Karpas-422 (cell line): ENCODE results near the gene NID1. TPM values are rescaled to one million over a fixed set of nuclear protein-coding genes. Genes with fewer than 3 reads are reported as not detected.
"Not testable (repeated sequence)": the region's sequence is repeated elsewhere in the genome, so short reads cannot be mapped to it uniquely, and the experiment has no call there.

ENCODE experiments used
- DNase-seq: peaks from one replicate; pipeline ENCODE4 v3.0.0-alpha.2; 2015
- H2AFZ ChIP-seq: fragments of 200-600 bp; sonication (generic); 2 replicates; pipeline ENCODE4 v1.6.1; 2014; ENCODE audit warnings: antibody characterized with exemption, low read length, mixed read lengths
- H3K27ac ChIP-seq: fragments of 200-600 bp; sonication (generic); 2 replicates; pipeline ENCODE4 v1.5.1; 2014; ENCODE audit warnings: mild to moderate bottlenecking, low read length, moderate library complexity
- H3K27me3 ChIP-seq: fragments of 200-600 bp; sonication (generic); 2 replicates; pipeline ENCODE4 v1.6.1; 2014; ENCODE audit warnings: low read length, mixed read lengths
- H3K36me3 ChIP-seq: fragments of 200-600 bp; sonication (generic); 2 replicates; pipeline ENCODE4 v1.6.1; 2014; ENCODE audit warnings: low read length, mixed read lengths; ENCODE audit not compliant: insufficient read depth
- H3K4me1 ChIP-seq: fragments of 200-600 bp; sonication (generic); 2 replicates; pipeline ENCODE4 v1.6.1; 2014; ENCODE audit warnings: mild to moderate bottlenecking, low read length, mixed read lengths
- H3K4me2 ChIP-seq: fragments of 200-600 bp; sonication (generic); 2 replicates; pipeline ENCODE4 v1.6.1; 2014; ENCODE audit warnings: low read length, low read depth, mild to moderate bottlenecking; ENCODE audit not compliant: poor library complexity, severe bottlenecking
- H3K4me3 ChIP-seq: fragments of 200-600 bp; sonication (generic); 2 replicates; pipeline ENCODE4 v1.5.1; 2014; ENCODE audit warnings: mild to moderate bottlenecking, antibody characterized with exemption, low read length, mixed read lengths
- H3K79me2 ChIP-seq: fragments of 200-600 bp; sonication (generic); 2 replicates; pipeline ENCODE4 v1.6.1; 2014; ENCODE audit warnings: mild to moderate bottlenecking, low read length, mixed read lengths
- H3K9ac ChIP-seq: fragments of 200-600 bp; sonication (generic); 2 replicates; pipeline ENCODE4 v1.6.0; 2014; ENCODE audit warnings: low read length
- H3K9me2 ChIP-seq: fragments of 200-600 bp; sonication (generic), shearing (Covaris generic); replicated peaks from 2 replicates; pipeline ENCODE4 v1.6.0; 2014; ENCODE audit warnings: mild to moderate bottlenecking, low read length, moderate library complexity; ENCODE audit not compliant: insufficient read depth
- H3K9me3 ChIP-seq: fragments of 300-700, 200-600 bp; sonication (generic); 2 replicates; pipeline ENCODE4 v1.6.1; 2014; ENCODE audit warnings: low read length, mixed read lengths
- H4K20me1 ChIP-seq: fragments of 200-600 bp; sonication (generic); 2 replicates; pipeline ENCODE4 v1.6.1; 2014; ENCODE audit warnings: mild to moderate bottlenecking, antibody characterized with exemption, low read length, low read depth; ENCODE audit not compliant: insufficient read depth
- total RNA-seq: library from RNA; depleted of rRNA; stranded (reverse); fragments of >200 nt; shearing (Covaris generic); gene quantifications from 2 replicates; pipeline ENCODE4 v1.2.3, GENCODE V29; 2014; ENCODE audit warnings: low replicate concordance

Gene NID1
- total RNA-seq, 1 experiment from 2014 or later, result not detected

DNA sequence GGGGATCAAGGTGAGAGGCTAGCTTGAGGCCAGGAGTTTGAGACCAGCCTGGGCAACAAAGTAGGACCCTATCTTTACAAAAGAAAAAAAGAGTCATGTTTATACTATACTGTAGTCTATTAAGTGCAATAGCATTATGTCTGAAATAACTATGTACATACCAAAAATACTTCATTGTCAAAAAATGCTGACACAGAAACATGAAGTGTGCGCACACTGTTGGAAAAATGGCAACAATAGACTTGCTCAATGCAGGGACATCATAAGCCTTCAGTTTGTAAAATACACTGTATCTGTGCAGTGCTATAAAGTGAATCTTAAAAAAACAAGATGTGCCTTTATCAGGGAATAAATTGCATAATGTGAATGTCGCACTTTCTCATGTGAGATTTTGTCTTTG lies 14.1 kb upstream of the NID1 start:
- Histone ChIP-seq H3K36me3 (no peaks in the 10 kb centered on the region), H3K79me2 (no peaks in the 10 kb centered on the region), H3K9me2 (no peaks in the 10 kb centered on the region), H2AFZ (no peak overlapping the region), H3K9ac (no peak overlapping the region), H3K9me3 (no peaks in the 10 kb centered on the region), H3K4me3 (no peak overlapping the region), H3K27ac (no peak overlapping the region), H3K4me2 (no peak overlapping the region), H3K27me3 (no peaks in the 10 kb centered on the region), H4K20me1 (no peaks in the 10 kb centered on the region), H3K4me1 (no peaks in the 10 kb centered on the region)
- no peak for DNase-seq

DNA sequence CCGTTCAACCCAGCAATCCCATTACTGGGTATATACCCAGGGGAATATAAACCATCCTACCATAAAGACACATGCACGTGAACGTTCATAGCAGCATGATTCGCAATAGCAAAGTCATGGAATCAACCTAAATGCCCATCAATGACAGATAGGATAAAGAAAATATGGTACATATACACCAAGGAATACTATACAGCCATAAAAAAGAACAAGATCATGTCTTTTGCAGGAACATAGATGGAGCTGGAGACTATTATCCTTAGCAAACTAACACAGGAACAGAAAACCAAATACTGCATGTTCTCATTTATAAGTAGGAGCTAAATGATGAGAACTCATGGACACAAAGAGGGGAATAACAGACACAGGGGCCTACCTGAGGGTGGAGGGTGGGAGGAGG lies 13.2 kb upstream of the NID1 start:
- not testable (repeated sequence) for DNase-seq, H3K4me3 ChIP-seq, H3K9ac ChIP-seq

DNA sequence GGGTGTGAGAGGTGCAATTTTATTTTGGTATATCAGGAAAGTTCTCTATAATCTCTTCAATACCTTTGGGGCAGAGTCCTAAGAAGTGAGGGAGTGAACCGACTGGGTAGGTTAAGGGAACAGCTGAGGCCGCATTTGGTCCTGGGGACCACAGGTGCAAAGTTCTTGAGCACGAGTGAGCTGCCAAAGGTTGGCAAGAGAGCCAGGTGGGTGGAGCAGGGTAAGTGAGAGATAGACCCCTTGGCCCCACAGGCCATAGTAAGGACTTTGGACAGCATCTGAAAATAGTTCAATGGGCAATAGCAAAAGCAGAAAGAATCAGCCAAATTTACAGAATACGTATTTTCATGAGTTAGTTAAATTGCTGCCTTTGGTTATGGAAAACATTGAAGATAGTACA lies 11.0 kb upstream of the NID1 start:
- Histone ChIP-seq H2AFZ (no peak overlapping the region), H3K4me2 (no peak overlapping the region), H3K27me3 (no peaks in the 10 kb centered on the region), H3K9ac (no peak overlapping the region), H3K4me3 (no peak overlapping the region), H3K9me2 (no peaks in the 10 kb centered on the region), H4K20me1 (no peaks in the 10 kb centered on the region), H3K9me3 (no peaks in the 10 kb centered on the region), H3K36me3 (no peaks in the 10 kb centered on the region), H3K79me2 (no peaks in the 10 kb centered on the region), H3K27ac (no peak overlapping the region), H3K4me1 (no peaks in the 10 kb centered on the region)
- no peak for DNase-seq

More for the DNA sequence above, 13.2 kb upstream of the NID1 start:
- not testable (repeated sequence) for H3K4me2 ChIP-seq, H3K4me1 ChIP-seq, H3K9me2 ChIP-seq, H3K27ac ChIP-seq, H3K36me3 ChIP-seq, H3K9me3 ChIP-seq, H4K20me1 ChIP-seq, H2AFZ ChIP-seq, H3K79me2 ChIP-seq, H3K27me3 ChIP-seq

DNA sequence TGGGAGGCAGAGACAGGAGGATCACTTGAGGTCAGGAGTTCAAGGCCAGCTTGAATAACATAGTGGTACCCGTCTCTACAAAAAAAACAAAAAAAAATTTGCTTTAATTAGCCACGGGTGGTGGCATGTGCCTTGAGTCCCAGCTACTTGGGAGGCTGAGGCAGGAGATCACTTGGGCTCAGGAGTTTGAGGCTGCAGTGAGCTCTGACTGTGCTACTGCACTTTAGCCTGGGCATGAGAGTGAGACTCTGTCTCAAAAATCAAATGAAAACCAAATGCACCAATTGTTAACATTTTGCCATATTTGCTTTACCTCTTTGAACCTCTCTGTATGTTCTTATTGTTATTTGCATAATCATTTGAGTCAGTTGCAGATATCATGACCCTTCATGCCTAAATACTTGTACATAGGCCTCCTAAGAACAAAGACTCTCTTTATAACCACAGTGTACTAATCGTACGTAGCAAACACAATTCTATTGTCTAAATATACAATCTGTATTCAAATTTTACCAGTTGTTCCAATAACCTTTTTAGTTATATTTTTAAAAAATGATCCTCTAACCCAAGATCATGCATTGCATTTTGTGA lies 8.5 kb upstream of the NID1 start:
- H3K4me1 ChIP-seq, result no peaks in the 10 kb centered on the region
- no peak for DNase-seq
- H3K36me3 ChIP-seq, result no peaks in the 10 kb centered on the region
- no peaks in the 10 kb centered on the region for H4K20me1 ChIP-seq
- H3K9me2 ChIP-seq, result no peaks in the 10 kb centered on the region
- no peaks in the 10 kb centered on the region for H3K27me3 ChIP-seq
- no peak overlapping the region for H2AFZ ChIP-seq
- no peaks in the 10 kb centered on the region for H3K79me2 ChIP-seq
- no peaks in the 10 kb centered on the region for H3K9me3 ChIP-seq
- no peak overlapping the region for H3K9ac ChIP-seq
- no peak overlapping the region for H3K4me3 ChIP-seq
- H3K4me2 ChIP-seq, result no peak overlapping the region
- no peak overlapping the region for H3K27ac ChIP-seq

DNA sequence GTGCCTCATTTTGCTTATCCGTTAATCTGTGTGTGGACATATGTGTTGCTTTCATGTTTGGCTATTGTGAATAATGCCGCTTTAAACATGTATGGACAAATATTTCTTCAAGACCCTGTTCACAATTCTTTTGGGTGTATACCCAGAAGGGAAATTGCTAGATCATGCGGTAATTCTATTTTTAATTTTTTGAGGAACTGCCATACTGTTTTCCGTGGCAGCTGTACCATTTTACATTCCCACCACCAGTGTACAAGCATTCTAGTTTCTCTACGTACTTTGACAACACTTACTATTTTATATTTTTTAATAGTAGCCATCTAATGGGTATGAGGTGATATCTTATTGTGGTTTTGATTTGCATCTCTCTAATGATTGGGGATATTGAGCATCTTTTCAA lies 7.1 kb upstream of the NID1 start:
- Histone ChIP-seq H3K27ac (no peak overlapping the region), H2AFZ (no peak overlapping the region), H4K20me1 (no peaks in the 10 kb centered on the region), H3K36me3 (no peaks in the 10 kb centered on the region), H3K4me1 (no peaks in the 10 kb centered on the region), H3K9me3 (no peaks in the 10 kb centered on the region), H3K9me2 (no peaks in the 10 kb centered on the region), H3K27me3 (no peaks in the 10 kb centered on the region), H3K4me2 (no peak overlapping the region), H3K79me2 (no peaks in the 10 kb centered on the region), H3K9ac (no peak overlapping the region), H3K4me3 (no peak overlapping the region)
- DNase-seq, result no peak

DNA sequence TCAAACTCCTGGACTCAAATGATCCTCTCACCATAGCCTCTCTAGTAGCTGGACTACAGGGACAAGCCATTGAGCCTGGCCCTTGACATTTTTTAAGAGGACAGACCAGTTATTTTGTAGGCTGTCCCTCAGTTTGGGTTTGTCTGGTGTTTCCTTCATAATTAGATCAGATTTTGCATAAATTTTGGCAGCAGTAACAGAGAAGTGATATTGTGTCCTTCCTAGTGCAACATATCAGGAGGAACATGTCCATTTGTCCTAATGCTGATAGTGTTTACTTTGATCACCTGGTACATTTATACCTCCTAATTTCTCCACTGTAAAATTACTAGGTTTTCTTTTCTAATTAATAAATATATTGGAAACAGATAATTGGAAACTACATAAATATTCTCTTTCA lies 5.9 kb upstream of the NID1 start:
- no peak overlapping the region for H3K4me3 ChIP-seq
- H2AFZ ChIP-seq, result no peak overlapping the region
- H3K36me3 ChIP-seq, result no peaks in the 10 kb centered on the region
- H3K79me2 ChIP-seq, result no peaks in the 10 kb centered on the region
- no peak overlapping the region for H3K27ac ChIP-seq
- no peaks in the 10 kb centered on the region for H3K9me2 ChIP-seq
- H3K4me2 ChIP-seq, result no peak overlapping the region
- no peaks in the 10 kb centered on the region for H3K4me1 ChIP-seq
- no peaks in the 10 kb centered on the region for H4K20me1 ChIP-seq
- H3K9ac ChIP-seq, result no peak overlapping the region
- H3K27me3 ChIP-seq, result no peaks in the 10 kb centered on the region
- no peaks in the 10 kb centered on the region for H3K9me3 ChIP-seq
- DNase-seq, result no peak

DNA sequence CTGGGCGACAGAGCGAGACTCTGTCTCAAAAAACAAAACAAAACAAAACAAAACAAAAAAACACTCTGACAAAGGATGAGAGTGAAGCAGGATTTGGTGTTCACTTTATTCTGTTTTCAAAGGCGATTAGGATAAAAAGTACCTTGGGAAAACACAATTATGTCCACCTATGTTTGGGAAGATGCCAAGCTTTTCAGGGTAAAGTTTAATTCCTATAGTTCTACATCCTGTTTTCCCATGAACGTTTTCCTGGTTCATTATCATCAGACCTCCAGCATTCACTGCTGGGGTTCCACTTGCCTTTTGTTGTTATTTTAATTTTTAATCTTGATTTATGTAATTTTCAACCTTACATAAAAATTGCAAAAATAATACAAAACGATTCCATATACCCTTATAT lies 4.9 kb upstream of the NID1 start:
- H3K9me3 ChIP-seq, result no peaks in the 10 kb centered on the region
- H3K36me3 ChIP-seq, result no peaks in the 10 kb centered on the region
- H3K4me2 ChIP-seq, result no peak overlapping the region
- H3K79me2 ChIP-seq, result no peaks in the 10 kb centered on the region
- H3K4me3 ChIP-seq, result no peak overlapping the region
- no peak overlapping the region for H3K9ac ChIP-seq
- no peaks in the 10 kb centered on the region for H4K20me1 ChIP-seq
- H3K9me2 ChIP-seq, result no peaks in the 10 kb centered on the region
- no peak for DNase-seq
- H2AFZ ChIP-seq, result no peak overlapping the region
- no peaks in the 10 kb centered on the region for H3K4me1 ChIP-seq
- H3K27ac ChIP-seq, result no peak overlapping the region
- no peaks in the 10 kb centered on the region for H3K27me3 ChIP-seq

DNA sequence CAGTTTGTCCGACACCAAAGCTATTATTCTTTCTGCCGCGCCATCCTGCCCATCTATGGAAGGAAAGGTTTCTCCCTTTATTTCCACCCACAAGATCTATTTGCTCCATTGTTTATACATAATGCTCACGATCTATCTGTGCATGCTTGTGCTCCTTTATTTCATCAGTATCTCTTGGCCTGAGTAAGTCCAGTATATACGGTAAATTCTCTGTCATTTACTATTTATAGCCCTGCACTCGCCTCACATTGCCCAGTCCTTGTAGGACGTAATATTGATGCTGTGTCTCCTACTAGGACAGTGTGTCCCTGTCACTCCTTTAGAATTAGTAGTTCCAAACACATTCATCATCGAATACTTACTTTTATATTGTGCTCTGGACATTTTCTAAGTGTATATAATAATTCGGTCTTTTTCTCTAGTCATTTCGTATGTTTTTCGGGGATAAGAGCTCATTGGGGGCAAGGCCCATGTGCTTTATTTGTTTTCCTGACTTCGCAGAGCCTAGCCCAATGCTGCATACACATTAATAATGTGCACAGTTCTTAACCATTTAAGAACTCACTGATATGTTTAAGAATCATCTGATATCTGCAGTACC lies 3.1 kb upstream of the NID1 start:
- Histone ChIP-seq H3K27me3 (no peaks in the 10 kb centered on the region), H3K79me2 (no peaks in the 10 kb centered on the region), H3K36me3 (no peaks in the 10 kb centered on the region), H3K4me2 (no peak overlapping the region), H3K9ac (no peak overlapping the region), H3K9me2 (no peaks in the 10 kb centered on the region), H3K9me3 (no peaks in the 10 kb centered on the region), H3K4me1 (no peaks in the 10 kb centered on the region), H3K4me3 (no peak overlapping the region), H4K20me1 (no peaks in the 10 kb centered on the region), H2AFZ (no peak overlapping the region), H3K27ac (no peak overlapping the region)
- DNase-seq, result no peak
